SK-N-MC (cell line): Measurements from ENCODE around the gene SMC6.

Experiments
- EZH2 ChIP-seq: fragments of 200-600 bp; sonication (generic); IDR thresholded peaks from one replicate; pipeline ENCODE4 v1.6.1; 2017; ENCODE audit warnings: antibody characterized with exemption
- FOXP2 ChIP-seq: optimal IDR thresholded peaks from 2 replicates; pipeline ENCODE3; 2011; ENCODE audit warnings: mild to moderate bottlenecking, moderate library complexity; ENCODE audit not compliant: insufficient read depth; ENCODE audit errors: extremely low read length, control extremely low read depth
- POLR2AphosphoS5 ChIP-seq: IDR thresholded peaks from 2 replicates; pipeline ENCODE4 v1.6.1; 2012; ENCODE audit warnings: mild to moderate bottlenecking, low read depth, low read length, borderline replicate concordance

- TF ChIP-seq POLR2AphosphoS5 (no peak), EZH2 (no peak), FOXP2 (no peak)
Measured at GRCh38 chr2:17791121-17791816, 37.7 kb upstream of the SMC6 start.
